ENCODE measurements around the gene RXRB.
A peak's percentile ranks its signal among the peaks of the same experiment; 100 is the strongest.

Gene RXRB

DNA sequence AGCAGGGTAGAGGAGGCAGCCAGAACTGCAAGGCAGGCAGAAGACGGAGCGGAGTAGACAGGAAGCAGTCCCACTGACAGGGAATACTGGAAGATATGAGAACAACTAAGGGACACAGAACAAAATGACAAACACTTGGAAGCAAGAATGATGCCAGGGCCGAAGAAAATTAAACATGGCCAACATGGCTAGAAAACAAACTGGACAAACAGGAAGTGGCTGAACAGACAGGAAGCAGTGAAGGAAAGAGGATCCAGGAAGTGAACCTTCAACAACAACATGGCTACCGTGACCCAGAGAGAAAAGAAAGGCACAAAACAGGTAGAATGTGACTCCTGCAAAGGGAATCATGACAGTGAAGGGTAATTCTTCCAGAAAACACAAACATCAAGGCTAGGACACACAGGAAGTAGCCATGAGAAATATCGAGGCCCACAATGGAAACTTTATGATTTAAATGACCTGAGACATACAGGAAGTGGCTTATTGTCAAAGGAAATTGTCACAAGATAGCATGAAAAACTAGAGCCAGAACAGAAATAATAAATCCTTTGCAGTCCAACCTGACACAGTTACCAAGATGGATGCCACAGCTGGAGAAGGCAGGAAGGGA, 17.3 kb downstream of the RXRB start:
- in situ Hi-C loops (cut with MboI; ENCODE audit: low pct_unique_long_range_greater_than_20kb, low sequenced_read_pairs), result no loop called here
- DNase-seq, result peak; percentile 36

- in situ Hi-C loops (cut with MboI; ENCODE audit: low pct_unique_long_range_greater_than_20kb, low sequenced_read_pairs), result no loop called here
- no peak for DNase-seq
These were observed 19.3 kb downstream of the RXRB start for GRCh38 chr6:33181141-33181540.

- in situ Hi-C loops (cut with MboI; ENCODE audit: low pct_unique_long_range_greater_than_20kb, low sequenced_read_pairs), result no loop called here
- no peak for DNase-seq
These were observed 21.6 kb downstream of the RXRB start for GRCh38 chr6:33178755-33179475.

DNA sequence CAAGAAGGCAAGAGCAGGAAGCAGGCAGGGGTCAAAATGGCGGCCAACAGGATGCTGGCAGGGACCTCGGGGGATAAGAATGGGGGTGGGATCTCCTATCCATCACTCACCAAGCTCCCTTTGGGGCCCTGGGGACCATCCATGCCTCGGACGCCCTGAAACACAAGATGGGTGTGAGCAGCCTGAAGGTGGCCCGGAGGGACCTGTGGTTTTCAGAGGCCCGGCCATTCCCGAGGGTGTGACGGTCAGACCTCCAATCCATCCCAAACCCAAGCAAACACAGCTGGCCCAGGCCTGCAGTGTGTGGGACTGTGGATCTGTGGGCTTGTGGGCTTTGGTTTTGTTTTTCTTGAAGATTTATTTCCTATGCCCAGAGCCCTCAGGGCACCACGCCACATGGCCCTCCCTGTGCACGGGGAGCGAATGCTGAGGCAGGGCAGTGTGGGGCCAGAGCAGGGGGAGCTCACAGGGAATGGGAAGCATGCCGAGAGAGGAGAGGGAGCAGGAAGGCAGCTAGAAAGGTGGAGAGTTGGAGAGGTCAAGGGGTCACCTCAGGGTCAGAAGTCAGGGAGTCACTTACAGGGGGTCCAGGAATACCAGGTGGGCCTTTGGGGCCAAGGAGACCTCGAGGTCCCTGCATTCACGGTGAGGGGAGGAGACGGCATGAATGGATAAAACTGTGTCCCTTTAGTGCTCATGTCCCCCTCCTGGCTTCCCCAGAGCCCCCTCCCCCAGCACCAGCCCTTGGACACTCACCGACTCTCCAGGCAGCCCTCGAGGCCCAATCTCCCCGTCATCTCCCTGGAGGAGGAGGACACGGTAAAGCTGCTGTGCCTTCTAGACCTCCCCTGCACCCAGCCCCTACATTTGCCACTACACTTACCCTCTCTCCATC, 22.7 kb downstream of the RXRB start:
- no peak for DNase-seq
- in situ Hi-C loops (cut with MboI; ENCODE audit: low pct_unique_long_range_greater_than_20kb, low sequenced_read_pairs), result no loop called here

- no peak for DNase-seq
- in situ Hi-C loops (cut with MboI; ENCODE audit: low pct_unique_long_range_greater_than_20kb, low sequenced_read_pairs), result no loop called here
These were observed 23.6 kb downstream of the RXRB start for GRCh38 chr6:33176906-33177305.

- no peak for DNase-seq
- in situ Hi-C loops (cut with MboI; ENCODE audit: low pct_unique_long_range_greater_than_20kb, low sequenced_read_pairs), result no loop called here
These were observed 24.9 kb downstream of the RXRB start for GRCh38 chr6:33175436-33176069.

DNA sequence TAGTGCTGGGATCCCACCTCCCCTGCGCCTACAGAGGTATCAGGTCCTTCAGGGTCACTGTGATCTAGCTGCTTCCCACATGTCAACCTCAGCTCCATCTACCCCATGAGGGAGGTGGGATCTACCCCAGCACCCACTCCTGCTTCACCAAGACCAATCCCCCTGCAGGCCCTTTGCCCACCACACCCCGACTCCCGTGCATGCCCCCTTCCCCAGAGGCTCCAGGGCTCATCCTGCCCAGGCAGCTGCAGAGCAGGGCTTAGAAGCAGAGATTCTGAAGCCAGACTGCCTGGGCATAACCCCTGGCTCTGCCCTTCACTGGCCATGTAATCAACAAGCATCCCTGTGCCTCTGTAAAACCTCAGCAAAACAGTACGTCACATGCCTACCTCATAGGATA, 25.7 kb downstream of the RXRB start:
- in situ Hi-C loops (cut with MboI; ENCODE audit: low pct_unique_long_range_greater_than_20kb, low sequenced_read_pairs), result no loop called here
- no peak for DNase-seq

DNA sequence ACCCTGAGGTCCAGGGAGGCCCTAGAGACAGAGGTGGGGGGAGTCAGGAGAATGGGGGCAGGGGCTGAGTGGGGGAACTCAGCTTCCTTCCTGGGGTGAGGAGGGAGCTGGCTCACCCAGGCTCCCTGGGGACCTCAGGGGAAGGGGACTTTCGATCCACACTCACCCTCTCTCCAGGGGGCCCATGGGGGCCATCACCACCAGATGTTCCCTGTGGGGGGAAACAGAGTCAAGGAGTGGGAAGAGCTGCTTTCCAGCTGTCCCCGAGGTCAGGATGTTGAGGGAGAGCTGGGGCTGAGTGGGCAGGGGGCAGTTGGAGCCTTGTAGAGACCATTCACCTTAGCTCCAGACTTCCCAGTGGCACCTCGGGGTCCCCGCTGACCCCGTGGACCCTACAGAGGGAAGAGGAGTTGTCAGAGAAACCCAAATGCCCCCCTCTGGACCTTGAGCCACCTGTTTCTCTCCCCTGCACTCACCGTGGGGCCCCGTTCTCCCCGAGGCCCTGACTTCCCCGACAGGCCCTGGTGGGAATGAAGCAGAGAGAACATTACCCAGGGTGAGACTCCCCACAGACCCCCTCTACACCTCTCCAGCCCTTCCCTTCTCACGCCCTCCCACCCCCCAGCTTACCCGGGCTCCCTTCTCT, 26.8 kb downstream of the RXRB start:
- in situ Hi-C loops (cut with MboI; ENCODE audit: low pct_unique_long_range_greater_than_20kb, low sequenced_read_pairs), result no loop called here
- no peak for DNase-seq

- DNase-seq, result peak; percentile 23
- in situ Hi-C loops (cut with MboI; ENCODE audit: low pct_unique_long_range_greater_than_20kb, low sequenced_read_pairs), result no loop called here
These were observed 27.6 kb downstream of the RXRB start for GRCh38 chr6:33172688-33173534.

DNA sequence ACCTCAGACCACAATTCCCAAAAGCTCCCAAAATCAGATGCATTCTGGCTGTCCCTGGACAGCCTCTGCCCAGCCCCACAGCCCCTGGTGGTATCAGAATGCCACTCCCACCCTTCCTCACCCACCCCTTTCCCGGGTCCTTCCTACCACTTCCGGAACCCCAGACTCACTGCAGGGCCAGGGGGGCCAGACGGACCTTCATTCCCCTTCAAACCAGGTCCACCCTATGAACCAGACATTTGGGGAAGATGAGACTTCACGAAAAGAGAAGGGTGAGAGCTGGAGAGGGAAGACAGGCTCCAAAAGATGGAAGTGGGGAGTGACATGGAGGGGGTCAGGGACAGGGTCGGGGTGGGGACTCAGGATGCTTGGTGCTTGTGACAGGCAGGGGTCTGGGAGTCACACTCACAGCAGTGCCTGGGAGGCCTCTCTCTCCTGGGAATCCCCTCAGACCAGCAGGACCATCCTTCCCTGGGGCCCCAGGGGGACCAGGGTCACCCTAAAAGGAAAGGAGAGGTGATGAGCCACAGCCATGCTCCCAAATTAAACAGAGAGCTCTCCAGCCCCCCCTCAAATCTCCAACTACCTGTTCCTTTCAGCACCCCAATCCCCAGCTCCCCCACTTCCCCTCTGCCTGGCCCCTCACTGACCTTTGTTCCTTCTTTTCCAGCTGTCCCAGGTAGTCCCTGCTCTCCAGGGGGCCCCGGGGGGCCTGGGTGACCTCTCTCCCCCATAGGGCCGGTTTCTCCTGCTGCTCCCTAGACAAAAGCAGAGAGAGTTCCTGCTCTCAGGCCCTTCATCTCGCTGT, 28.4 kb downstream of the RXRB start:
- in situ Hi-C loops (cut with MboI; ENCODE audit: low pct_unique_long_range_greater_than_20kb, low sequenced_read_pairs), result no loop called here
- DNase-seq, result no peak

DNA sequence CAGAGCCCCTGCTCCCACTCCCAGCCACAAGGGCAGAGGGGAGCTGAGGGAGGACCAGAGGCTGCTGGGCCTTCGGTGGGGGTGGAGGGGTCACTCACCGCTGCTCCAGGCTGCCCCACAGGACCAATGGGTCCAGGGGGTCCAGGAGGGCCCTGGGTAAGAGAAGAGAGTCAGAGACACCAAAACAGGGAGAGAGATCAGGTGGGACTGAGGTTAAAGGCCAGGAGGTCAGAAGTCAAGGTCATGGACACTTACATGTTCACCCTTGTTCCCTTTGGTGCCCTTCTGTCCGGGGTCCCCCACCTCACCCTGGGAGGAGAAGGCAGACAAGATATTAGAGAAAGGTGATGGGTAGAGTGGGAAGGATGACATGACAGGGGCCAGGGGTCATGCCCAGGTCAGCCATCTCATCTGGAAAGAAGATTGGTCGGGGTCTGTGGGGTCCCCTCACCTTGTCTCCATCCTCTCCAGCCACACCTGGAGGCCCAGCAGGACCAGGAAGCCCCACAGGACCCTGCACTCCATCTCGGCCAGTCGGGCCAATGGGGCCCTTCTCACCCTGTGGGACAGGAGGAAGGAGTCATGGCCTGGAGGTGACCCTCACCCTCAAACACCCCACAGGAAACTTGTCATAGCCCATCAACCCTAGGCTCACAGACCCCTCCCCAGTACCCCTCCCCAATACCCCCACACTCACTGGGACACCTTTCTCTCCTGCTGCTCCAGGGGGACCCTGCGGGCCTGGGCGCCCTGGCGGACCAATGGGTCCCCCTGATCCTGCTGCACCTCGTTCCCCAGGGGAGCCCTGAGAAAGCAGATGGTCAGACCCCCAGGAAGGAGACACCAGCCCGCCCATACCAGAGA, 29.2 kb downstream of the RXRB start:
- DNase-seq, result no peak
- in situ Hi-C loops (cut with MboI; ENCODE audit: low pct_unique_long_range_greater_than_20kb, low sequenced_read_pairs), result no loop called here

- no peak for DNase-seq
- in situ Hi-C loops (cut with MboI; ENCODE audit: low pct_unique_long_range_greater_than_20kb, low sequenced_read_pairs), result no loop called here
These were observed 30.1 kb downstream of the RXRB start for GRCh38 chr6:33170176-33171015.

DNA sequence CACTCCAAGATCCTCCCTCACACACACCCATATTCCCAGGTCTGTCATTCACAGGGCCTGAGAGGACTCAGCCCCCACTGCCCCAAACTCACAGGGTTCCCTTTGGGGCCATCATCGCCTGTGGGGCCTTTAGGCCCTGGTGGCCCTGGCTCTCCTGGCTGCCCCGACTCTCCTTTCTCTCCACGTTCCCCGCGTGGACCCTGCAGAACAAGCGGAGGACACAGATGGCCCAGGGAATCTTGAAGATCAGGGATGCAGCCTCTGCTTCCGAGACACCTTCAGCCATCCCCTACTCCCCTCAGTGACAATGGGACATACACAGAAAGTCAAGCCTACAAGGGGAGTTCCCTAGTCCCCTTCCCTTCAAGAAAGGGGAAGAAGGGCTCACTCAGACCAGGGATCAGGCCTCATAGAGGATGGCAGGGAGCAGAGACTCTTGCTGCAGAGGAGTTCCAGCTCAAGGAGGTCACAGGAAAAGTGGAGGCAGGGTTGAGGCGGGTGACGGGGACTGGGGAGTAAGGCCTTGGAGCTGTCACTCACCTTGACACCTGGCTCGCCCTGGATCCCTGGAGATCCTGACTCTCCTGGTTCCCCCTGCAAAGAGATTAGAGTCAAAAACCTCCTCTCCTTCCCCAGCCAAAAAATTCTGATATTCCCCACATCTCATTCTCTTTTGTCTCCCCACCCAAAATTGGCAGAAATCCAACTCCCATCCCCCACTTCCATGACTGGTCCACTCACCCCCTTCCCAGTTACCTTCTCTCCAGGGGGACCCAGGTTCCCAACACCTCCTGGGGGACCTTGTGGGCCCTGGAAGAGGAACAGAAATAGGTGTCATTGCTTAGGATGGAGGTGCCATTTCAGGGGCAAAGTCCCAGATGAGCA, 30.9 kb downstream of the RXRB start:
- no peak for DNase-seq
- in situ Hi-C loops (cut with MboI; ENCODE audit: low pct_unique_long_range_greater_than_20kb, low sequenced_read_pairs), result no loop called here

DNA sequence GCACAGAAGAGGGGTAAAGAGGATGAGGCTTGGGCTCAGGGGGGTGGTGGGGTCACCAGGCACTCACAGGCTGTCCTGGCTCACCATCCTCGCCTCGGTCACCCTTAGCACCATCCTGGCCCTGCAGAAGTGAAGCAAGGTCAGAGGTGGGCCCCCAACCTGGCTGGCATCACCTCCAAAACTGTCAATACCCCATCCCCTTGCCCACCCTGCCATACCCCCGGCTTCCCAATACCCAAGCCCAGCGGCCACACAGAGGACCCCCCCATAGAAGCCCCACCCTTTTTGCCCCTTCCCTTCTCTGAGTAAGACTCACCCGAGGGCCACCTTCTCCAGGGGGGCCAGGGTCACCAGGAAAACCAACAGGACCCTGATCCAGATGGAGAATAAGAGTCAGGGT, 31.8 kb downstream of the RXRB start:
- no peak for DNase-seq
- in situ Hi-C loops (cut with MboI; ENCODE audit: low pct_unique_long_range_greater_than_20kb, low sequenced_read_pairs), result no loop called here

- in situ Hi-C loops (cut with MboI; ENCODE audit: low pct_unique_long_range_greater_than_20kb, low sequenced_read_pairs), result no loop called here
- no peak for DNase-seq
These were observed 32.2 kb downstream of the RXRB start for GRCh38 chr6:33168284-33168601.

All from KBM-7 (cell line).